ENCODE results near the gene LCE7A.

GRCh38 chr1:152824964-152825363, 34.8 kb upstream of the LCE7A start:
- TF ChIP-seq EZH2 (IDR thresholded peaks at IDR 0.05; ENCODE audit: borderline replicate concordance, insufficient read depth, low read length, poor library complexity, severe bottlenecking): no peak
- no peak for TF ChIP-seq CTCF (IDR thresholded peaks at IDR 0.05; ENCODE audit: poor library complexity, severe bottlenecking)
- no peak for TF ChIP-seq REST (IDR thresholded peaks at IDR 0.05; ENCODE audit: borderline replicate concordance)
- TF ChIP-seq RAD21 (conservative IDR thresholded peaks at IDR 0.05): no peak
- no peak for TF ChIP-seq POLR2AphosphoS5 (IDR thresholded peaks at IDR 0.05)

Data from neural cell (in vitro differentiated cells).